ENCODE results near the gene KIFAP3. TPM values are rescaled to one million over a fixed set of nuclear protein-coding genes. Genes with fewer than 3 reads are reported as not detected.

Gene KIFAP3
- total RNA-seq, 1 experiment from 2014 or later: 29.2 TPM

DNA sequence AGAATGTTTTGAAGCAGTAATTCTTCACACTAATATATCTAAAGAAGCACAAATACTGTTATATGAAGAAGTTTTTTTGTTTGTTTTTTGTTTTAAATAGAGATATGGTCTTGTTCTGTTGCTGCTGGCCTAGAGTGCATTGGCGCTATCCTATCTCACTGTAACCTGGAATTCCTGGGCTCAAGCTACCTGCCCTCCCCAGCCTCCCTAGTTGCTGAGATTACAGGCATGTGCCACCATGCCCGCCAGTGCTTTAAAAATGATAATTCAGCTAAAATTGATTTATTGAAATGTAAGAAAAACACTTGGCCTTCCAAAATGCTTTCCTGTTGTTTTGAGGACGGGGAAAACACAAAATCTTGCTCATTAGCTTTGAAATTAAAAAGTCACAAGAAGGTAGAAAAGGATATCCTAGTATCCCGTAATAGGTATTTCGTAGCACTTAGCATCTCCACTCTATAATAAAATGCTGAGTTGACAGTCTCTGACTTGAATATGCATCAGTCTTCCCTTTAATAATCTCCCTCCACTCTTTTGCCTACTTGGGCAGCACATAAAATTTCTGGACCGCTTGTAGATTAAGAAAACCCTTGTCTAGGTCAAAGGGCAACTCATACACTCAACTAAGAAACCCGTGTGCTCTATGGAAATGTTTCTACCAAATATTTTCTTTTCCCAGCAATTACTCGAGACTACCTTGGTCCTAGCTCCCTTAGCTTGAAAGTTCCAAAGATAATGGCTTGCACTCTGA lies 182.1 kb downstream of the KIFAP3 start:
- peak overlapping the region; percentile 83 for H3K4me3 Mint-ChIP-seq (ENCODE audit: unreplicated experiment)
- no peak for TF ChIP-seq CTCF (IDR thresholded peaks at IDR 0.05; ENCODE audit: unreplicated experiment)
- H3K36me3 Mint-ChIP-seq (ENCODE audit: insufficient read depth, unreplicated experiment): peaks cover 11% of the 10 kb centered on the region
- ChIA-PET POLR2A (interaction anchor here (0.5 to 3.3 kb wide), 17 partner anchors 8 to 639 kb away, joined by 3 to 65 read pairs (median 5); partner anchors contain the start of genes F5, KIFAP3, METTL18 and SLC19A2), CTCF (interaction anchor here (0.6 to 1.6 kb wide), 9 partner anchors 14 to 1294 kb away, joined by 3 to 5 read pairs (median 3); partner anchors contain the start of gene METTL18)
- H3K27ac Mint-ChIP-seq (ENCODE audit: low read depth, unreplicated experiment): peak overlapping the region; percentile 100
- H3K4me1 Mint-ChIP-seq (ENCODE audit: insufficient read depth, unreplicated experiment): peaks cover 35% of the 10 kb centered on the region
- H3K27me3 Mint-ChIP-seq (ENCODE audit: insufficient read depth, unreplicated experiment): no peaks in the 10 kb centered on the region
- intact Hi-C loops (cut with micrococcal nuclease): loop anchor here (2.0 kb wide), 1 partner anchor 98 kb away; the partner anchor contains the start of gene METTL18
- H3K9me3 Mint-ChIP-seq (ENCODE audit: unreplicated experiment): no peaks in the 10 kb centered on the region
- TSS peak; percentile 49 for BruUV-seq (replicated peaks)
- no peak for DNase-seq (ENCODE audit: unreplicated experiment)

DNA sequence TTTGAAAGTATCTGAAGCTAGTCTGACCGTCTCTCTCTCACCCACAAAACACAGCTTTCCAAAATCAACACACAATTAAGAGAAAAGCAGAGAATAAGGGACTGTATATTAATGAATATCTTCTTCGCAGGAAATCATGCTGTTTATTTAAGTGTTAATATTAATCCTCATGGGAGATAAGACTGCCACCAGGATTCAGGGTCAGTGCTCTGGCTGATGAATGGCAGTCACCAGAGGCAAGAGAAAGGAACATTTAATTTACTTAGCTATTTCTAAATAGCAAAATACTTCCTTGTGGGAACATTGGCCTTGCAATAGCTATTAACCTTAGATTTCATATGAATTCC lies 183.0 kb downstream of the KIFAP3 start:
- no peak for TF ChIP-seq CTCF (IDR thresholded peaks at IDR 0.05; ENCODE audit: unreplicated experiment)
- Mint-ChIP-seq H3K36me3 (ENCODE audit: insufficient read depth, unreplicated experiment) (peaks cover 19% of the 10 kb centered on the region), H3K4me3 (ENCODE audit: unreplicated experiment) (peak overlapping the region; percentile 83), H3K4me1 (ENCODE audit: insufficient read depth, unreplicated experiment) (peaks cover 35% of the 10 kb centered on the region), H3K9me3 (ENCODE audit: unreplicated experiment) (no peaks in the 10 kb centered on the region), H3K27ac (ENCODE audit: low read depth, unreplicated experiment) (no peak overlapping the region), H3K27me3 (ENCODE audit: insufficient read depth, unreplicated experiment) (no peaks in the 10 kb centered on the region)
- DNase-seq (ENCODE audit: unreplicated experiment): no peak
- no TSS peak for BruUV-seq (replicated peaks)
- ChIA-PET POLR2A (interaction anchor here (0.7 to 1.8 kb wide), 4 partner anchors 11 to 405 kb away, joined by 3 to 4 read pairs (median 3); partner anchors contain the start of gene METTL18), CTCF (interaction anchor here (0.7 to 1.1 kb wide), 2 partner anchors 15 to 1955 kb away, joined by 3 to 4 read pairs; partner anchors contain the start of gene DCAF6)
- intact Hi-C loops (cut with micrococcal nuclease): no loop called here

DNA sequence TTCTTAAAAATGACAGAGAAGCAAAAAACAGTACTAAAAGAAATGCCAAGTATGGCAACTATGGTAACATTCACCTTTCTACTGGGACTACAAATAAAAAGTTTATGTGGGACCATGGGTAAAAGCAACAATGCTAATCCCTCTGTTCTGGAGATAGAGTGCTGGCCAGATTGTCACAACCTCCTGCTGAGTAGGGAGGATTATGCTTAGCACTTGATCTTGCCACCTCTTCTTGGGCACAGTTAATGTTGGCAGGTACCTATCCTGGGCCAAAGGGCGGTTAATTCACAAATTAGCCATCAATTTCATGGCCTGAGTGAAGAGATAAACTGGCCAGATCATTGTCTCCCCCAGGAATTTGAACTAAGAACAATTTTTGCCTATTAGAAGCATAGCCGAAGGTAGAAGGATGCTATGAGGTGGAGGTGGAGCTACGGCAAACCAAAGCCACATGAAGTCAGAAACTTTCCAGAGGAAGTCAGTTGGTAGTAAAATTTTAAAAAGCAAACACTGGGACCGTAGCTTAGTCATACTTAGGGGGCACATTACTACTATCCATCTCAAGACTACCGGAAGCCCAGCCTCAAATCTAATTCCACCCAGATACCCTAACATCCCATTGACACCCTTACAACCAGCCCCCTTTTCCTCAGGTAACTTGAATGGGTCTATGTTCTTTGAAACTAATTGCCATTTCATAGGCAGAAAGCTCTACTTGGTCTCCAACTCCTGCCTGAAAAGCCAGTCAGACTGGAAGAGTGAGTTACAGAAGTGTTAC lies 183.5 kb downstream of the KIFAP3 start:
- no TSS peak for BruUV-seq (replicated peaks)
- no peak for TF ChIP-seq CTCF (IDR thresholded peaks at IDR 0.05; ENCODE audit: unreplicated experiment)
- no peak for DNase-seq (ENCODE audit: unreplicated experiment)
- intact Hi-C loops (cut with micrococcal nuclease): no loop called here
- ChIA-PET POLR2A (interaction anchor here (0.6 to 1.2 kb wide), 4 partner anchors 22 to 439 kb away, joined by 3 read pairs; partner anchors contain the start of gene METTL18), CTCF (interaction anchor here (0.6 to 0.7 kb wide), 3 partner anchors 12 to 1955 kb away, joined by 3 to 4 read pairs (median 3); partner anchors contain the start of gene DCAF6)
- H3K36me3 Mint-ChIP-seq (ENCODE audit: insufficient read depth, unreplicated experiment): peaks cover 25% of the 10 kb centered on the region
- H3K27me3 Mint-ChIP-seq (ENCODE audit: insufficient read depth, unreplicated experiment): no peaks in the 10 kb centered on the region
- H3K27ac Mint-ChIP-seq (ENCODE audit: low read depth, unreplicated experiment): no peak overlapping the region
- H3K4me1 Mint-ChIP-seq (ENCODE audit: insufficient read depth, unreplicated experiment): peaks cover 35% of the 10 kb centered on the region
- no peaks in the 10 kb centered on the region for H3K9me3 Mint-ChIP-seq (ENCODE audit: unreplicated experiment)
- H3K4me3 Mint-ChIP-seq (ENCODE audit: unreplicated experiment): peak overlapping the region; percentile 83

DNA sequence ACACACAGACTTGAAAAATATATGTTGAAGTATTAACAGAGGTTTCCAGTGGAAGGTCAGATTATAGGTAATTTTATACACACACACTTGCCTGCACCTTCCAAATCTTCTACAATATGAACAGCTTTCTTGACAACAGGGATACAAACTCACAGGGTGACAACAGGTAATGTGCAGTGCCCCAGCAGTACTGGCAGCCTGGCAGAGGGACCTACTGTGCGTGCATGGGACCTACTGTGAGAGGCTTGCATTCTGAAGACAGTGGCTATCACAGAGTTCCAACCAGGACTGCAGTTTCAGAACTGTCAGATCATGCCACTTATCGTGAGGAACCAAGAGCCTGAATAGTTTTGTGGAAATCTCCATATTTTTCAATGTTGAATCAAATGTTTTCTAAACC lies 184.6 kb downstream of the KIFAP3 start:
- Mint-ChIP-seq H3K36me3 (ENCODE audit: insufficient read depth, unreplicated experiment) (peaks cover 29% of the 10 kb centered on the region), H3K4me3 (ENCODE audit: unreplicated experiment) (no peak overlapping the region), H3K27me3 (ENCODE audit: insufficient read depth, unreplicated experiment) (no peaks in the 10 kb centered on the region), H3K9me3 (ENCODE audit: unreplicated experiment) (no peaks in the 10 kb centered on the region), H3K4me1 (ENCODE audit: insufficient read depth, unreplicated experiment) (peaks cover 42% of the 10 kb centered on the region), H3K27ac (ENCODE audit: low read depth, unreplicated experiment) (no peak overlapping the region)
- TF ChIP-seq CTCF (IDR thresholded peaks at IDR 0.05; ENCODE audit: unreplicated experiment): no peak
- intact Hi-C loops (cut with micrococcal nuclease): no loop called here
- no peak for DNase-seq (ENCODE audit: unreplicated experiment)
- POLR2A ChIA-PET: interaction anchor here (0.6 kb wide), 1 partner anchor 438 kb away, joined by 3 read pairs; no protein-coding TSS in a partner anchor
- CTCF ChIA-PET: interaction anchor here (0.7 kb wide), 1 partner anchor 11 kb away, joined by 3 read pairs; no protein-coding TSS in a partner anchor
- BruUV-seq (replicated peaks): no TSS peak

Measured in MCF 10A (cell line).